ENCODE data around the gene PCDHB15.

DNA sequence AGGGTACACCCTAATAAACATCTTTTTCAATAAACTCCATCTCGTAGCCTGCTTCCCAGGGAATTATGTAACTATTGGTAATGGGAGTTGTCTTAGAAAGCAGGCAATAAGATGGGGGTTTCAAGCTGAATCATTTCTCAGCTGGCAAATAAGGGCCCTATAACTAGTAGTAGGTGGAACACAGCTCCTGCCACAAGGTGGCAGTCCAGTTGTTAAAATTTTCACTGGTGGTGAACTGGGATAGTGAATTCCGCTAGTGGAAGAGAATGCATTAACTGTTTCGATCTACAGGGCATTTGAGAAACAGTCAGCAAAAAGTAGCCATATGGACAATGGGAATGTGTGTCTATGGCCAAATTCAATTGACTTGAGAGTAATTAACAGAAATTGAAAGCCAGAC lies 27.7 kb downstream of the PCDHB15 start:
- TF ChIP-seq, protein P1, sequence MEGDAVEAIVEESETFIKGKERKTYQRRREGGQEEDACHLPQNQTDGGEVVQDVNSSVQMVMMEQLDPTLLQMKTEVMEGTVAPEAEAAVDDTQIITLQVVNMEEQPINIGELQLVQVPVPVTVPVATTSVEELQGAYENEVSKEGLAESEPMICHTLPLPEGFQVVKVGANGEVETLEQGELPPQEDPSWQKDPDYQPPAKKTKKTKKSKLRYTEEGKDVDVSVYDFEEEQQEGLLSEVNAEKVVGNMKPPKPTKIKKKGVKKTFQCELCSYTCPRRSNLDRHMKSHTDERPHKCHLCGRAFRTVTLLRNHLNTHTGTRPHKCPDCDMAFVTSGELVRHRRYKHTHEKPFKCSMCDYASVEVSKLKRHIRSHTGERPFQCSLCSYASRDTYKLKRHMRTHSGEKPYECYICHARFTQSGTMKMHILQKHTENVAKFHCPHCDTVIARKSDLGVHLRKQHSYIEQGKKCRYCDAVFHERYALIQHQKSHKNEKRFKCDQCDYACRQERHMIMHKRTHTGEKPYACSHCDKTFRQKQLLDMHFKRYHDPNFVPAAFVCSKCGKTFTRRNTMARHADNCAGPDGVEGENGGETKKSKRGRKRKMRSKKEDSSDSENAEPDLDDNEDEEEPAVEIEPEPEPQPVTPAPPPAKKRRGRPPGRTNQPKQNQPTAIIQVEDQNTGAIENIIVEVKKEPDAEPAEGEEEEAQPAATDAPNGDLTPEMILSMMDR (conservative IDR thresholded peaks at IDR 0.05; ENCODE audit: low read depth, low read length), result 0 out of 2 replicates have a peak, but pooled peaks have one; percentile 26
- TF ChIP-seq EZH2 (IDR thresholded peaks at IDR 0.05; ENCODE audit: borderline replicate concordance, low read depth, low read length, poor library complexity, severe bottlenecking), result no peak
